HG03342 (cell line): ENCODE data around the gene GCSH.

Source experiments
- ATAC-seq: cut with Tn5 transposase; IDR thresholded peaks from one replicate; pipeline ENCODE4 v1.9.1; 2021; ENCODE audit warnings: mild to moderate bottlenecking, moderate library complexity; ENCODE audit not compliant: unreplicated experiment

GCSH gene

DNA sequence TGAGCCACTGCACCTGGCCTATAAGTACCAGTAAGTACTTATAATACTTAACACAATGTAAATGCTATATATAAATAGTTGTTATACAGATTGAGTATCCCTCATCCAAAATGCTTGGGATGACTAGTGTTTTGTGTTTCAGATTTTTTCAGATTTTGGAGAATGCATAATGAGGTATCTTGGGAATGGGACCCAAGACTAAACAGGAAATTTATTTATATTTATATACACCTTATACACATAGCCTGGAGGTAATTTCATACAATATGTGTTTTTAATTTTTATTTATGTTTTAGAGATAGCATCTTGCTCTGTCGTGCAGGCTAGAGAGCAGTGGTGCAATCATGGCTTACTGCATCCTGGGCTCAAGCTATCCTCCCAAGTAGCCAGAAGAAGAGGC is 9.8 kb upstream of the GCSH start:
- ATAC-seq, result no peak

- no peak for ATAC-seq
These were observed 5.5 kb upstream of the GCSH start for GRCh38 chr16:81101702-81102101.

DNA sequence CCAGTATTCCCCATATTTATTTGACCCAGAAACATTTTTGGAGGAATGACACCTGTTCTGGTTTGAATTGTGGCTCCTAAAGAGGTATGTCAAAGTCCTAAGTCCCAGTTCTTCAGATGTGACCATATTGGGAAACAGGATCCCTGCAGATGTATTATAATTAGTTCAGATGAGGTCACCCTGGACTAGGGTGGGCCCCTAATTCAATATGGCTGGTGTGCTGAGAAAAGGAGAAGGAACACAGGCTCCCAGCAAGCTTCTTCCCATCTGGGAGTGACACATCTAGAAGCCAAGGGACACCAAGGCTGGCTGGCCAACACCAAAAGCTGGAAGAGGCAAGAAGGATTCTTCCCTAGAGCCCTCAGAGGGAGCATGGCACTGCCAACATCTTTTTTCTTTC is 3.8 kb upstream of the GCSH start:
- ATAC-seq, result no peak

DNA sequence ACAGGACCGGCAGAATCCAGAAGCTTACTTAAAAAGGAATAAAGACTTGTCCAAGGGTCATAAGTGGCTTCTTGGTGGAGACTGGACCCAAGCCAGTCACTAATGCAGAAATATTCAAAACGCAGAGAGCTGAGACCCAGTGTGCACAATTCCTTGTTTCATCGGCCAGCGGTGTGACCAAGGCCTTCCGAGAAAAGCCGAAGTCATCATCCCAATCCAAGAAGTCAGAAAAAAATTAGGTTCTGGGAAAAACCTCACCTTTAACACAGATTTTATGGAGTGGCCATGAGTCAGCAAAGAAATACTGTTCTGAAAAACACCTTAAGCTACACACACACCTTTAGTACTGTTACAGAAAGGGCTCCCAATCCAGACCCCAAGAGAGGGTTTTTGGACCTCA is 1.0 kb upstream of the GCSH start:
- no peak for ATAC-seq

GRCh38 chr16:81096715-81097208 is 567 bp upstream of the GCSH start:
- ATAC-seq, result no peak

GRCh38 chr16:81095653-81095952 is 592 bp downstream of the GCSH start:
- no peak for ATAC-seq

DNA sequence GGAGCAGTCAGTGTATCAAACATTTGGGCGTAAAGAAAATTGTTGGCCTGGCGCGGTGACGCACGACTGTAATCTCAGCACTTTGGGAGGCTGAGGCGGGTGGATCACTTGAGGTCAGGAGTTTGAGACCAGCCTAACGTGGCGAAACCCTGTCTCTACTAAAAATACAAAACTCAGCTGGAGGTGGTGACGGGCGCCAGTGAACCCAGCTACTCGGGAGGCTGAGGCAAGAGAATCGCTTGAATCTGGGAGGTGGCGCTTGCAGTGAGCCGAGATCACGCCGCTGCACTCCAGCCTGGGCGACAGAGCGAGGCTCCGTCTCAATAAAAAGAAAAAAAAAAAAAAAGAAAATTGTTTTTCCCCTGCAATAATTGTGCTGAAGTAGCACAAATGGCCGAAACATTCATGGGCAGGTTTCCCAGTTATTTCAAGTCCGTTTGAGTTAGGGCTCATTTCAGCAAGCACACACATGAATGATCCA is 1.4 kb downstream of the GCSH start:
- ATAC-seq, result no peak

DNA sequence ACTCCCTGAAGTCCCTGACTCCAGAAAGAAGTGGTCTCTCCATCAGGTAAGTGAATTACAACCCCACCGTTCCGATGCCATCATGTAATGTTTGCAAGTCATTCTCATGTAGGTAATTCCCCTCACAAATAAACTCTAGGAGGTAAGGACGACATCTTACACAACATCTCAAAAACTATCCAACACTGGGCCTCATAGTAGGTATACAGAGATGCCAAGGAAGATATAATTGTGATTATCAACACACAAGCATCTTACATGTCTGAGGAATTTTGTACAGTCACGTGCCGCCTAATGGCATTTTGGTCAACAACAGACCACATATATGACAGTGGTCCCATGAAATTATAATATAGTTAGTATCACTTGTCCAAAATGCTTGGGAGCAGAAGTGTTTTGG is 7.4 kb downstream of the GCSH start:
- ATAC-seq, result no peak

GRCh38 chr16:81081014-81081413 is 15.2 kb downstream of the GCSH start:
- ATAC-seq, result no peak

GRCh38 chr16:81080233-81080632 is 16.0 kb downstream of the GCSH start:
- no peak for ATAC-seq

- peak; percentile 95 for ATAC-seq
These were observed 18.9 kb downstream of the GCSH start, which contains the start of gene C16orf46 for GRCh38 chr16:81077076-81077940. TSS of gene C16orf46 (minus strand) at chr16:81077238. CDS start at chr16:81063955, 13,283 bp downstream.

- peak; percentile 78 for ATAC-seq
These were observed 19.6 kb downstream of the GCSH start for GRCh38 chr16:81076566-81077075.

- no peak for ATAC-seq
These were observed 22.4 kb downstream of the GCSH start for GRCh38 chr16:81073560-81074330.

DNA sequence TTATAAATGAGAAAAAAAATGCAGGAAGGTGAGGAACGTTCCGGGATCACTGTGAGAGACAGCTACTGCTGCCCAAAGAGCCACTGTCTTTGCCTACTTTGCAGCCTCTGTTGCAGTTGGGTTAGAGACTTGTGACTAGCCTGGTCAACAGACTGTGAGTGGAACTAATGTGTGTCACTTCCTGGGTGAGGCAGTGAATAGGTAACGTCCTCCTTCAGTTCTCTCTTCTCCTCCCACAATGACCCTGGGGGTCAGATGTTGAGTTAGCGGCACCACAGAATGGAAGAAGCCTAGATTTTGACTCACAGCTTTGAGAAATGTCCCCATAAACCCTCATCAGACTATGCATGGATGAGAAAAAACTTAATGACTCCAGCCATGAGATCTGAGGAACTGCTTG is 24.4 kb downstream of the GCSH start:
- ATAC-seq, result no peak

- no peak for ATAC-seq
These were observed 25.2 kb downstream of the GCSH start for GRCh38 chr16:81070979-81071378.

GRCh38 chr16:81069063-81069462 is 27.1 kb downstream of the GCSH start:
- ATAC-seq, result no peak

GRCh38 chr16:81067166-81067565 is 29.0 kb downstream of the GCSH start:
- ATAC-seq, result no peak

- ATAC-seq, result no peak
These were observed 29.5 kb downstream of the GCSH start for GRCh38 chr16:81066681-81067080.

GRCh38 chr16:81061871-81062608 is 34.2 kb downstream of the GCSH start:
- no peak for ATAC-seq

DNA sequence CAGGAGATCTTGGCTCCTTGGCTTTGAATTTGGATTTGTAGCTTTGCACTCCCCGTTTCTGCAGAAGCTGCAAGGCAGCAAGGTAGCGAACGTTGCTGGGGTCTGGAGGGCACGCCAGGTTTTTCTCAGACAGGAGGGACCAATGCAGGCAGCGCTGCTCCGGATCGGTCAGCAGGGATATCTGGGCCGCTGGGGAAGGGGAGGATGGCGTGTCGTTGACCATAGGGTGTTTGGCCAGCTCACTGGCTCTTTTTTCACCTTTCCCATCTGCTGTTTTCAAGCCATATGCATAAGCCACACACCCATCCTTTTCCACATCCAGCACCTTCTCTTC is 34.9 kb downstream of the GCSH start:
- ATAC-seq, result no peak
